IPS DF 6.9 (cell line): ENCODE measurements around the gene CHN2.

Experiments
- DNase-seq: peaks from one replicate; pipeline ENCODE4 v3.0.0-alpha.2; 2013; ENCODE audit warnings: low read depth, low spot score
- H3K27ac ChIP-seq: one replicate; pipeline ENCODE4 v1.5.1; 2013; ENCODE audit warnings: low read length, control low read depth
- H3K27me3 ChIP-seq: 2 replicates; pipeline ENCODE4 v1.6.1; 2013; ENCODE audit warnings: mild to moderate bottlenecking, low read length; ENCODE audit not compliant: control insufficient read depth, insufficient read depth
- H3K36me3 ChIP-seq: 2 replicates; pipeline ENCODE4 v1.6.1; 2013; ENCODE audit warnings: low read length; ENCODE audit not compliant: control insufficient read depth, insufficient read depth
- H3K4me1 ChIP-seq: 2 replicates; pipeline ENCODE4 v1.6.1; 2013; ENCODE audit warnings: low read length; ENCODE audit not compliant: control insufficient read depth, insufficient read depth
- H3K4me3 ChIP-seq: 2 replicates; pipeline ENCODE4 v1.5.1; 2013; ENCODE audit warnings: mild to moderate bottlenecking, low read length
- H3K9me3 ChIP-seq: 2 replicates; pipeline ENCODE4 v1.6.1; 2013; ENCODE audit warnings: low read length, inconsistent platforms; ENCODE audit not compliant: control insufficient read depth, insufficient read depth
- WGBS: extraction: QIAGEN DNeasy Blood & Tissue Kit; methylation state at CpG from one replicate; pipeline ENCODE4 v1.1.7; 2013; ENCODE audit warnings: mixed read lengths, missing lambda C conversion rate; ENCODE audit not compliant: insufficient read length, insufficient coverage; 5-methylcytosine and 5-hydroxymethylcytosine counted together

The CHN2 gene

GRCh38 chr7:29443552-29443951 is 249.0 kb downstream of the CHN2 start:
- no peak overlapping the region for H3K4me3 ChIP-seq
- H3K4me1 ChIP-seq: no peaks in the 10 kb centered on the region

GRCh38 chr7:29444267-29444666 is 249.7 kb downstream of the CHN2 start:
- no peak overlapping the region for H3K4me3 ChIP-seq
- no peak overlapping the region for H3K27ac ChIP-seq
- no peaks in the 10 kb centered on the region for H3K27me3 ChIP-seq
- DNase-seq: no peak
- no peaks in the 10 kb centered on the region for H3K4me1 ChIP-seq
- H3K36me3 ChIP-seq: no peaks in the 10 kb centered on the region
- no CpG with 5 or more reads among the region's 3 CpGs for WGBS
- no peaks in the 10 kb centered on the region for H3K9me3 ChIP-seq

More at GRCh38 chr7:29443552-29443951, 249.0 kb downstream of the CHN2 start:
- no peaks in the 10 kb centered on the region for H3K27me3 ChIP-seq
- no CpG with 5 or more reads among the region's 1 CpG for WGBS
- H3K36me3 ChIP-seq: no peaks in the 10 kb centered on the region
- no peak for DNase-seq
- no peaks in the 10 kb centered on the region for H3K9me3 ChIP-seq
- no peak overlapping the region for H3K27ac ChIP-seq

GRCh38 chr7:29445736-29446135 is 251.2 kb downstream of the CHN2 start:
- Histone ChIP-seq H3K4me1 (no peaks in the 10 kb centered on the region), H3K27me3 (no peaks in the 10 kb centered on the region), H3K4me3 (no peak overlapping the region), H3K9me3 (no peaks in the 10 kb centered on the region), H3K27ac (no peak overlapping the region), H3K36me3 (no peaks in the 10 kb centered on the region)
- no peak for DNase-seq
- no CpG with 5 or more reads among the region's 6 CpGs for WGBS

- Histone ChIP-seq H3K4me1 (no peaks in the 10 kb centered on the region), H3K36me3 (no peaks in the 10 kb centered on the region), H3K4me3 (no peak overlapping the region), H3K27me3 (no peaks in the 10 kb centered on the region), H3K9me3 (no peaks in the 10 kb centered on the region), H3K27ac (no peak overlapping the region)
- WGBS: no CpG with 5 or more reads among the region's 3 CpGs
- DNase-seq: no peak
Measured at GRCh38 chr7:29447828-29448227, 253.3 kb downstream of the CHN2 start.

DNA sequence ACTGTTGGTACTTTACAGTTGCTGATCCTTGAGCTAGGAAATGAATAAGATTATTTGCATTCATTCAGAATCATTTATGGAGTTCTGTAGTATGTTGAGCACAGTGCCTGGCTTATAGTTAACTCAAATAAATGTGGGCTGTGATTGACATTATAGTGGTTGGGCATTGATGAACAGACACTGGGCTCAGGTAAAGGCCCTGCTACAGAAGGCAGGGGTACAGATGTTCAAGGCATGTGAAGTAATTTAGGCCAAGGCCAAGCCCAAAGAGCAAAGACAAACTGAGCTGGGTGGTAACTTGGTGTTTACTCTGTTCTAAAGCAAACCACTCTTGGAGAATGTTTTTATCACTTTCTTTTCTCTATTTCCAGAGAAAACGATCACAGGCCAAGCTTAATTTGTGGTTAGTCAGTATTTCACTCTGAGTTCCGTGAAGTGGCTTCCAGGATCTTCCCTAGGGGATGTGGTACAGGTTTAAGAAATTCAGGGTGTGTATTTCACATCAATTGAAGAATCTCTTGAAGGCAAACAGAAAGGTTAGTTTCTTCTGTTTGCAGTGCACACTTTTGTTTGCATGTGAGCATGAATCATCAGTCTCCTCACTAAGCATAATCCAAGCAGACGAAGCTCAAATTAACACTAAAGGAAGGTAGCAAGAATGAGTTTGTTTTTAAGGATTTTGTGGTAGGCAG is 255.1 kb downstream of the CHN2 start:
- DNase-seq: no peak
- Histone ChIP-seq H3K36me3 (no peaks in the 10 kb centered on the region), H3K4me1 (no peaks in the 10 kb centered on the region), H3K4me3 (no peak overlapping the region), H3K9me3 (no peaks in the 10 kb centered on the region), H3K27ac (no peak overlapping the region), H3K27me3 (no peaks in the 10 kb centered on the region)
- WGBS: no CpG with 5 or more reads among the region's 3 CpGs

DNA sequence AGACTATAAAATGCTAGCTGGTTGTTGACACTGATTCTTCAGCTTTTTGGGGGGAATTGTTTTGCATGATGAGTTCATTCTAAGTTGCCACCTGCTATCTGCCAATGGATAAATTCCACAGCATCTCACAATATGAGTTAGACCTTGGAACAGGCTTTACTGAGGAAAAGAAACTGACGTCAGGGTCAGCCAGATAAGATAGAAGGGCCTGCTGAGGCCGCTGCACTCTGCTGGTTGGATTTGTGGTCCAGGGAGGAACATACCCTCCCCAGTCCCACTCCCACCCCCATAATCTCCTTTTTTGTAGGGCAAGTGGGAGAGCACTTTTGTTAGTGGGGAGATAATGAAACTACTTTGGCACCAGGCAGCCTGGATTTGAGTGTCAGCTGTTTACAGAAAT is 258.4 kb downstream of the CHN2 start:
- WGBS: no CpG with 5 or more reads among the region's 2 CpGs
- no peak for DNase-seq
- no peaks in the 10 kb centered on the region for H3K36me3 ChIP-seq
- H3K27ac ChIP-seq: no peak overlapping the region
- no peak overlapping the region for H3K4me3 ChIP-seq
- no peaks in the 10 kb centered on the region for H3K9me3 ChIP-seq
- H3K27me3 ChIP-seq: no peaks in the 10 kb centered on the region
- no peaks in the 10 kb centered on the region for H3K4me1 ChIP-seq

- no peaks in the 10 kb centered on the region for H3K36me3 ChIP-seq
- H3K27me3 ChIP-seq: no peaks in the 10 kb centered on the region
- H3K4me3 ChIP-seq: no peak overlapping the region
- no peaks in the 10 kb centered on the region for H3K9me3 ChIP-seq
- H3K4me1 ChIP-seq: no peaks in the 10 kb centered on the region
- DNase-seq: no peak
- no peak overlapping the region for H3K27ac ChIP-seq
- WGBS: no CpG with 5 or more reads among the region's 4 CpGs
Measured at GRCh38 chr7:29454464-29454863, 259.9 kb downstream of the CHN2 start.

DNA sequence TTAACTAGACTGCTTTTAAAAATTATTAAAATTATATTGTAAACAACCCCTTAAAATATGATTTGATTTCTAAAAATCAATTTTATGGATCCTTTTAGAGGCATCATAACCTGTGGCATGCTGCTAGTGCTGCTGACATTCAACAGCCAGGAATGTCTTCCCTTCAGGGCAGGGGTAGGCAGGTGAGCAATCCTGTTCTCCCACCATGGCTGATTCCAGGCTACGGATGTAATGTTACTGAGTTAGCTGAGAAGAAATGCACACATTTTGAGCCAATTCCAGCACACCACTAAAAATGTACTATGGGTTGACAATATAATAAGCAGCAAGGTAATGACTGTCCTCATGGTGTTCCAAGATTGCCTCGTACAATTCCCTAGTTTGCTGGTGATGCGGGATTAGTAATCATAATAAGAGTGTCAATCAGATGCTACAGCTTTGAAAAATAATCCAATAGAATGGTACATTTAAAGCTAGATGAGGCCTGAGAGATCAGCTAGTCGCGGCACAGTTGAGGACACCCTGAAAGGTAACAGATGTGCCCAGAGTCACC is 260.4 kb downstream of the CHN2 start:
- no peaks in the 10 kb centered on the region for H3K4me1 ChIP-seq
- H3K4me3 ChIP-seq: no peak overlapping the region
- no peak overlapping the region for H3K27ac ChIP-seq
- DNase-seq: no peak
- H3K9me3 ChIP-seq: no peaks in the 10 kb centered on the region
- no peaks in the 10 kb centered on the region for H3K27me3 ChIP-seq
- H3K36me3 ChIP-seq: no peaks in the 10 kb centered on the region
- WGBS: no CpG with 5 or more reads among the region's 5 CpGs

GRCh38 chr7:29457141-29457561 is 262.6 kb downstream of the CHN2 start:
- DNase-seq: no peak
- no peaks in the 10 kb centered on the region for H3K36me3 ChIP-seq
- no peak overlapping the region for H3K4me3 ChIP-seq
- H3K27me3 ChIP-seq: no peaks in the 10 kb centered on the region
- WGBS: no CpG with 5 or more reads among the region's 7 CpGs
- no peaks in the 10 kb centered on the region for H3K4me1 ChIP-seq
- H3K27ac ChIP-seq: no peak overlapping the region
- H3K9me3 ChIP-seq: no peaks in the 10 kb centered on the region

DNA sequence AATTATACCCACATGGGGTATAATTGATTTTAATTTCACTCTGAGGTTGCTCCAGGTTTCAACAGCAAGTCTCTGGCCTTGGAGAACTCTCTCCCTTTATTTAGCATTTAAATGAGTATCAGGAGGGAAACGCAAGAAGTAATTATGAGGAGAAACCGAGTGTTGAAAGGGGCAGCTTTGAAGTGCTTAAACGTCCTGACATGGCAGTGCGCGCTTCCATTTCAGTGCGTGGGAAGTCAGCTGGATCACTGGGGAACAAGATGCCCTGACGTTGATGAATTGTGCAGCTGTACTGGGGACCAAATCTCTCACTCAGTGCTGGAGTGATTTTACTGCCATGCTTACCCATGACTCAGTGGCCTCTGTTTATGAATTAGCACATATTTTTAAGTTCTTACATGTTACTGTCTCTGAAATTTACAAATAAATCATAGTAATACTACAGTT is 263.0 kb downstream of the CHN2 start:
- DNase-seq: no peak
- no peaks in the 10 kb centered on the region for H3K36me3 ChIP-seq
- WGBS: no CpG with 5 or more reads among the region's 7 CpGs
- no peak overlapping the region for H3K4me3 ChIP-seq
- H3K4me1 ChIP-seq: no peaks in the 10 kb centered on the region
- no peak overlapping the region for H3K27ac ChIP-seq
- H3K9me3 ChIP-seq: no peaks in the 10 kb centered on the region
- H3K27me3 ChIP-seq: no peaks in the 10 kb centered on the region

GRCh38 chr7:29458933-29459332 is 264.4 kb downstream of the CHN2 start:
- no peaks in the 10 kb centered on the region for H3K27me3 ChIP-seq
- H3K4me3 ChIP-seq: no peak overlapping the region
- no peak for DNase-seq
- no peaks in the 10 kb centered on the region for H3K9me3 ChIP-seq
- H3K27ac ChIP-seq: no peak overlapping the region
- no peaks in the 10 kb centered on the region for H3K36me3 ChIP-seq
- no peaks in the 10 kb centered on the region for H3K4me1 ChIP-seq
- WGBS: no CpG with 5 or more reads among the region's 7 CpGs
